HepG2 (cell line): ENCODE results near the gene CCDC106. TPM values are rescaled to one million over a fixed set of nuclear protein-coding genes. Genes with fewer than 3 reads are reported as not detected.
A peak's percentile ranks its signal among the peaks of the same experiment; 100 is the strongest.

Experiments used
- AGO1 ChIP-seq: fragments of 200-400 bp; formaldehyde crosslinking; IDR thresholded peaks from 2 replicates; pipeline ENCODE4 v1.6.1; 2017; ENCODE audit warnings: mild to moderate bottlenecking, low read depth, low read length, moderate library complexity; ENCODE audit not compliant: poor library complexity, severe bottlenecking
- ETV6 ChIP-seq: sonication (generic); formaldehyde crosslinking; conservative IDR thresholded peaks from 2 replicates; pipeline ENCODE4 v1.4.0; 2020; ENCODE audit warnings: missing genetic modification reagents
- FOXJ3 ChIP-seq: sonication (generic); formaldehyde crosslinking; IDR thresholded peaks from 2 replicates; pipeline ENCODE4 v1.4.0; 2020; ENCODE audit warnings: missing genetic modification reagents, mild to moderate bottlenecking, borderline replicate concordance
- GATAD1 ChIP-seq: IDR thresholded peaks from 2 replicates; pipeline ENCODE4 v1.6.1; 2016; ENCODE audit warnings: missing genetic modification reagents, missing compliant biosample characterization
- HDAC1 ChIP-seq: sonication (generic); formaldehyde crosslinking; IDR thresholded peaks from 2 replicates; pipeline ENCODE4 v1.5.1; 2020; ENCODE audit warnings: mild to moderate bottlenecking, missing genetic modification reagents
- HNRNPL ChIP-seq: fragments of 200-400 bp; formaldehyde crosslinking; IDR thresholded peaks from 2 replicates; pipeline ENCODE4 v1.6.1; 2017; ENCODE audit warnings: mild to moderate bottlenecking, low read depth, low read length
- IKZF1 ChIP-seq: fragments of 450-650 bp; IDR thresholded peaks from 2 replicates; pipeline ENCODE4 v1.7.1; 2016
- IRF9 ChIP-seq: sonication (generic); formaldehyde crosslinking; IDR thresholded peaks from 2 replicates; pipeline ENCODE4 v1.8.0; 2022; ENCODE audit warnings: missing genetic modification reagents, mild to moderate bottlenecking, borderline replicate concordance
- MAFG ChIP-seq: sonication (generic); formaldehyde crosslinking; IDR thresholded peaks from 2 replicates; pipeline ENCODE4 v1.5.1; 2020; ENCODE audit warnings: mild to moderate bottlenecking, missing genetic modification reagents
- MTF1 ChIP-seq: sonication (generic); formaldehyde crosslinking; IDR thresholded peaks from 2 replicates; pipeline ENCODE4 v1.5.0; 2020; ENCODE audit warnings: missing genetic modification reagents
- NFRKB ChIP-seq: fragments of 450-650 bp; IDR thresholded peaks from 2 replicates; pipeline ENCODE4 v1.6.1; 2017
- NR2F2 ChIP-seq: IDR thresholded peaks from 2 replicates; pipeline ENCODE4 v1.6.1; 2012; ENCODE audit warnings: low read depth, inconsistent platforms, borderline replicate concordance
- POGZ ChIP-seq: sonication (generic); formaldehyde crosslinking; IDR thresholded peaks from 2 replicates; pipeline ENCODE4 v1.4.0; 2020; ENCODE audit warnings: mild to moderate bottlenecking, missing genetic modification reagents
- RCOR2 ChIP-seq: IDR thresholded peaks from 2 replicates; pipeline ENCODE4 v1.6.1; 2016; ENCODE audit warnings: missing biosample characterization, missing genetic modification reagents
- RFXAP ChIP-seq: sonication (generic); formaldehyde crosslinking; IDR thresholded peaks from 2 replicates; pipeline ENCODE4 v1.4.0; 2020; ENCODE audit warnings: missing genetic modification reagents, borderline replicate concordance
- SMC3 ChIP-seq: IDR thresholded peaks from 2 replicates; pipeline ENCODE4 v1.6.1; 2011; ENCODE audit warnings: low read length, improper control_type of control experiment
- TBX2 ChIP-seq: sonication (generic); formaldehyde crosslinking; IDR thresholded peaks from 2 replicates; pipeline ENCODE4 v1.5.0; 2020; ENCODE audit warnings: missing genetic modification reagents, mild to moderate bottlenecking, borderline replicate concordance
- TERF1 ChIP-seq: sonication (generic); formaldehyde crosslinking; IDR thresholded peaks from 2 replicates; pipeline ENCODE4 v1.8.0; 2022; ENCODE audit warnings: mild to moderate bottlenecking, missing genetic modification reagents, moderate library complexity
- ZBTB37 ChIP-seq: sonication (generic); formaldehyde crosslinking; IDR thresholded peaks from 2 replicates; pipeline ENCODE4 v1.4.0; 2020; ENCODE audit warnings: mild to moderate bottlenecking, missing genetic modification reagents
- ZNF292 ChIP-seq: sonication (generic); formaldehyde crosslinking; IDR thresholded peaks from 2 replicates; pipeline ENCODE4 v1.8.1; 2022; ENCODE audit warnings: mild to moderate bottlenecking, low read depth, missing genetic modification reagents, borderline replicate concordance
- ZNF720 ChIP-seq: sonication (generic); formaldehyde crosslinking; IDR thresholded peaks from 2 replicates; pipeline ENCODE4 v1.4.0; 2020; ENCODE audit warnings: missing genetic modification reagents
- ZSCAN12 ChIP-seq: sonication (generic); formaldehyde crosslinking; IDR thresholded peaks from 2 replicates; pipeline ENCODE4 v1.9.0; 2021; ENCODE audit warnings: mild to moderate bottlenecking, missing genetic modification reagents
- polyA plus RNA-seq, 8 experiments: library from polyadenylated mRNA; depleted of rRNA in 3 of 8; stranded (reverse) in 7 of 8; unstranded in 1 of 8; fragments of >200 nt; fragmentation: Illumina TruSeq in 4 of 8; extraction: Trizol in 4 of 8; gene quantifications; 2 replicates each; pipeline versions ENCODE4 v1.2.1 to v1.2.3, GENCODE V29; 2011 to 2016; ENCODE audit warnings: low read depth in 4 of 8, missing spikeins in 1 of 8, mixed read lengths in 1 of 8; ENCODE audit not compliant: insufficient read depth in 1 of 8
- total RNA-seq, 5 experiments: library from RNA; depleted of rRNA; stranded (reverse); fragments of >200 nt; fragmentation: Illumina TruSeq; extraction: Trizol; gene quantifications; 2 replicates each; pipeline ENCODE4 v1.2.3, GENCODE V29; 2016; ENCODE audit warnings: low read depth in 1 of 5
- TF ChIP-seq, protein P1 (sequence below): sonication (generic); formaldehyde crosslinking; IDR thresholded peaks from 2 replicates; pipeline ENCODE4 v1.4.0; 2020; ENCODE audit warnings: missing genetic modification reagents

CCDC106 gene
- total and polyA plus RNA-seq, 2 of the 13 experiments (the other 11 are each of a cell fraction or from before 2014, with no cell fraction given), result 4.7 to 8.8 TPM

DNA sequence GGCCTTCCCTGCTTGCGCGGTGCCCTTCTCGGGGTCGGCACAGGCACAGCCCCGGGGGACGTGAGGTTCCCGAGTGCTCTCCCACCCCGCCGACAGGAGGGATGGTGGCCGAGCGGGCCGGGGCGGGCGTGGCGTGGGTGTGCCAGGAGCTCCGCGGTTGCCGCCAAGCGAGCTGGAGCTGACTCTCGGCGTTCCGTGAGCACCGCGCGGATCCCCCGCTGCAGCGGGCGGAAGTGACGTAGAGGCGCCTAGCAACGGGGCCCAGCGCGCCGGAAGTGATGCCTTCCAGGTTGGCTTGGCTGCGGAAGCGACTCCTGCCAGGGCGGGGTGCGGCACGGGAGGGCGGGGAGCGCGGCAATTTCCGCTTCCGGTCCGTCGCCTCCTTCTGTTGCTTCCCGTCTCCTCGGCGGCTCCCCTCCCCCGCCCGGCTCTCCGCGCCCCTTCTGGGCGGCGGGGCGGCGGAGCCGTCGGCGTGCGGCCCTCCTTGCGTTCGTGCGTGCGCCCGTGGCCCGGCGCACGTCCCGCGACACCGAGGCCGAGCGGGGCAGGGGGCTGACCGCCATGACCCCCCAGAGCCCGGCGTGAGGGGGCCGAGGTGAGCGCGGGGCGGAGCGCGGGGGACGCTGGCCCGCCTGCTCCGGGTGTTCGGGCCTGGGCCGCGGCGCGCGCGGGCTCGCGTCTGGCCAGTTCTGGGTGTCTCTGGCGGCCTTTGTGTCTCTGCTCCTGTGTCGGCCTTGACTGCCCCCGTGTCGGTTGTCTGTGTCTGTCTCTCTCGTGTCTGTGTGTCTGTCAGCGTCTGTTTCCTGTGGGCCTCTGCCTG lies 27.0 kb downstream of the CCDC106 start, which contains the start of gene EPN1 (continued):
- TF ChIP-seq ZBTB37 (CRISPR knock-in tag) (no peak), IRF9 (CRISPR knock-in tag) (0 out of 2 replicates have a peak, but pooled peaks have one; percentile 39), NR2F2 (no peak; the same call in 1 of the 2 replicates), HNRNPL (no peak), ZNF720 (no peak), ZSCAN12 (CRISPR knock-in tag) (no peak), MAFG (no peak), AGO1 (peak; percentile 98), RFXAP (CRISPR knock-in tag) (peak; percentile 39; the same call in 1 of the 2 replicates), RCOR2 (CRISPR knock-in tag) (no peak), MTF1 (CRISPR knock-in tag) (no peak), SMC3 (no peak), ETV6 (CRISPR knock-in tag) (peak; percentile 76), POGZ (CRISPR knock-in tag) (no peak), TBX2 (CRISPR knock-in tag) (peak; percentile 66), NFRKB (no peak), FOXJ3 (no peak), TERF1 (CRISPR knock-in tag) (no peak), IKZF1 (no peak), ZNF292 (no peak), HDAC1 (CRISPR knock-in tag) (peak; percentile 89), GATAD1 (peak; percentile 95)
- TF ChIP-seq, protein P1, sequence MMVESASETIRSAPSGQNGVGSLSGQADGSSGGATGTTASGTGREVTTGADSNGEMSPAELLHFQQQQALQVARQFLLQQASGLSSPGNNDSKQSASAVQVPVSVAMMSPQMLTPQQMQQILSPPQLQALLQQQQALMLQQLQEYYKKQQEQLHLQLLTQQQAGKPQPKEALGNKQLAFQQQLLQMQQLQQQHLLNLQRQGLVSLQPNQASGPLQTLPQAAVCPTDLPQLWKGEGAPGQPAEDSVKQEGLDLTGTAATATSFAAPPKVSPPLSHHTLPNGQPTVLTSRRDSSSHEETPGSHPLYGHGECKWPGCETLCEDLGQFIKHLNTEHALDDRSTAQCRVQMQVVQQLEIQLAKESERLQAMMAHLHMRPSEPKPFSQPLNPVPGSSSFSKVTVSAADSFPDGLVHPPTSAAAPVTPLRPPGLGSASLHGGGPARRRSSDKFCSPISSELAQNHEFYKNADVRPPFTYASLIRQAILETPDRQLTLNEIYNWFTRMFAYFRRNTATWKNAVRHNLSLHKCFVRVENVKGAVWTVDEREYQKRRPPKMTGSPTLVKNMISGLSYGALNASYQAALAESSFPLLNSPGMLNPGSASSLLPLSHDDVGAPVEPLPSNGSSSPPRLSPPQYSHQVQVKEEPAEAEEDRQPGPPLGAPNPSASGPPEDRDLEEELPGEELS, result peak; percentile 43; the same call in 1 of the 2 replicates
